DMS153 treated with DMSO at 0.1 percent for 48 hours (cell line): ENCODE results near the gene FPR3.
"Not testable (repeated sequence)": the region's sequence is repeated elsewhere in the genome, so short reads cannot be mapped to it uniquely, and the experiment has no call there.

Experiments
- DNase-seq: peaks from one replicate; lab custom pipeline; 2025; ENCODE audit not compliant: unreplicated experiment; lab: John Stamatoyannopoulos, UW

Gene FPR3

DNA sequence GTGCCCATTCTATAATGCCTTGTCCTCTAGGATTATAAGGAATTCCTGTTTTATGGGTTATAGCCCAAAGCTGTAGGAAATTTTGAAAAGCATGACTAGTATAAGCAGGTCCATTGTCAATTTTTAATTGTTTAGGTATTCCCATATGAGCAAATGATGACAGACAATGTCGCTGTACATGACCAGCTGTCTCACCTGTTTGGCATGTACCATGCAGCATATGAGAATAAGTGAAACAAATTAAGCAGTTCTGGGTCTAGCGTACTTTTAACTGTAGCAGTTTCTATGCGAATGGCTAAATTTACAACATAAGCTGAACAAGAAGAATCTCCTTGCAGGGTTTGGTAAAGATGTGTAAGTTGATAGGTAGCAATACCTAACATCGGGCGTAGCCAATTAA lies 11.6 kb downstream of the FPR3 start:
- DNase-seq: not testable (repeated sequence)

DNA sequence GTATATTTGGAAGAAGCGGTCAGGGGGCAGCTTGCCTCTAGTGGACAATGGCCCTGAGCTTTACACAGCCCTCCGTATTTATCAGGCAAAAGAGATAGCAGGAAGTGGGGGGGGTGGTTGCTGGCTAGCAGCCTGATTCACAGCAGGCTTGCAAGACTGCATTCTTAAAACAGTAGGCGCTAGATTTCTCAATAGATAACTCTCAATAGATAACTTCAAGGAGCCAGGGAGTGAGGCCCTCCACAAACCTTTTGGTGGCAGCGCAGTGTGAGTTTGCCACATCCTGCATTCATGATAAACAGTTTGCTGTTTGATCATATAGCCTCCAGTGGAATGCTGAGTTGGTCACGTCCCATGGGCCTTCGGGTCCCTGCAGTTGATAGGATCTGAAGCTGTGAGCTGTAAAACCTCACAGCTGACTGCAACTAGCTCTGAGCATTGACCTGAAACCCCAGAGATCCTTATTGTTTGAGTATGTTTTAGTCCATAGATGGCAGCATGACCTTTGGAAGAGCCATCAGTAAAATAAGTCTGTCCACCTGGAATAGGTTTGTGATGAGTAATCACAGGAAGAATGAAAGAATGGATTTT lies 12.2 kb downstream of the FPR3 start:
- DNase-seq: no peak

DNA sequence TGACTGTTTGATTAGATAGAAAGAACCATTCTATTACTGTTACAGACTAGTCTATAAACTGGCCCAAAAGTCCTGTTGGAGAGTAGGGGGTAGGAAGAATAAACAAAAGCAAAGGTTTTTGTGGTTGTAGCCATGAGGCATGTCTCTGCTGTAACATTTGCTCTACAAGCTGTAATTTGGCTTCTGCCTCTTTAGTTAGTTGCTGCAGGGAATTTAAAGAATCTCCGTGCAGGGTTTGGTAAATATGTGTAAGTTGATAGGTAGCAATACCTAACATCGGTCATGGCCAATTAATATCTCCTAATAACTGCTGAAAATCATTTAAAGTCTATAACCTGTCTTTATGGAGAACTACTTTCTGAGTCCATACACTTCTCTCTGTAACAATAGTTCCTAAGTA lies 13.0 kb downstream of the FPR3 start:
- no peak for DNase-seq

DNA sequence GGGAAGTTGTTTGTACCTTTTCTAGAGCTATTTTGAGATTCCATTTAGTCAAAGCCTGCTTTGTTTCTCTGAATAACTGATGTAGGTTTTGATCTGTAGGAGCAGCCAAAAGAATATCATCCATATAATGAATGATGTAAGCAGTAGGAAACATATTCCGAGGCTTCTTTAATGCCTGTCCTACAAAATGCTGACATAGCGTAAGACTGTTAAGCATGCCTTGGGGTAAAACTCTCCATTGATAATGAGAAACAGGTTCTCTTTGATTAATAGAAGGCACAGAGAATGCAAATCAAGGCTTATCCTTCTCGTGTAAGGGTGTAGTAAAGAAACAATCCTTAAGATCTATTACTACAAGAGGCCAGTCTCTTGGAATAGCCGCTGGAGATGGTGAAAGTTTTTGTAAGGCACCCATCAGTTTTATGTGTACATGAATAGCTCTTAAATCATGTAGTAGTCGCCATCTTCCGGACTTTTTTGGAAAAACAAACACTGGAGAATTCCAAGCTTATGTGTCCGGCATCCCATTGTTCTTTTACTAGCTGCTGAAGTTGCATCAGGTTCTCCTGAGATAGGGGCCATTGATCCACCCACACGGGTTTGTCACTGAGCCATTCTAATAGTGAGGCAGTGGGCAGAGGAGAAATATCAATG lies 13.5 kb downstream of the FPR3 start:
- DNase-seq: no peak

DNA sequence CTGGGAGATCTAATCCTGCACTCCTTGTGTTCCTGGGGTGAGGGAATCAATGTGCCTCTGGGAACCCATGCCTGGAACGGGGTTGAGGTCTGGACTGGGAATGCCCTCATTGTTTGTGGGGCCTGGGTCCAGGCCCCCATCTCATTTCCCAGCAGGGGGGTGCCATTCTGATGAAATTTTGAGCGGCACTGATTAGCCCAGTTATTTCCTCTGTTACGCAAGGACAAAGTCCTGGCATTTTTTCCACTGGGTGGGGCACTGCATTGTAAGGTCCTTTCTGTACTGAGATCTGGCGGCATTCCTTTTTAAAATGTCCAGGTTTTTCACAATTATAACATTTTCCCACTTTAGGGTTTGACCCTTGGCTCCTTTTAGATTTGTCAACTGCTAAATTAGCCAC lies 14.8 kb downstream of the FPR3 start:
- DNase-seq: no peak

DNA sequence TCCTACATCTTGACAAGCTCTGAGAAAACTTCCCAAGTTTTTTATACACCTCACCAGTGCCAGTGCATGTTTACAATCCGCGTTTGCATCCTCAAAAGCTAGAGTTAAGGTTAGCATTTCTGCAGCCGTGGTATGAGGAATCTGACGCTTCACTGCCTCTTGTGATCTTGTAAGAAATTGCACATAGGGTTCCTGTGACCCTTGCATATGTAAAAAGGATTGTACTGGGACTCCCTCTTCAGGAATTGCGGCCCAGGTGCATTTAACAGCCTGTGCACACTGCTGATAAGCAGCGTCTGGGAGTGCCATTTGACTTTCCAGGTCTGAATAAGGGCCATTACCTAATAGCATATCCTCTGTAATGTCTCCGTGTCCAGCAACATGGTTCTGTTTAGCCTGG lies 15.3 kb downstream of the FPR3 start:
- DNase-seq: no peak

DNA sequence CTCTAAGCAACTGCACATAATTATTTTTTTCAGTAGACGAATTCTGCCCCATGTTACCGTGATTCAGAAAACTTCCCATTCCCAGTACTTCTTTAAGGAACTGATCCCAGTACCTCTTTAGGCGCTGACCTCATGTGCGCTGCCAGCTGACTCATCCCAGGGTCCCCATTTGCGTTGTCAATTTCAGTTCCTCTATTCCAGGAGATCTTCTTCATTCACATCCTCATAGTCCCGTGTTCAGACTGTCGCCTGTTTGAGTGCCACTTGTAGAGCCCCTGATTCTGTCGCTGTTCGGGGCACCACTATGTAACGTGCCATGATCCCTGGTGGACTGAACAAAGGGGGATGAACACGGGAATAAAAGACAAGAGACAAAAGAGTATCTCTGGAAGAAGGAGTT lies 16.4 kb downstream of the FPR3 start:
- no peak for DNase-seq

DNA sequence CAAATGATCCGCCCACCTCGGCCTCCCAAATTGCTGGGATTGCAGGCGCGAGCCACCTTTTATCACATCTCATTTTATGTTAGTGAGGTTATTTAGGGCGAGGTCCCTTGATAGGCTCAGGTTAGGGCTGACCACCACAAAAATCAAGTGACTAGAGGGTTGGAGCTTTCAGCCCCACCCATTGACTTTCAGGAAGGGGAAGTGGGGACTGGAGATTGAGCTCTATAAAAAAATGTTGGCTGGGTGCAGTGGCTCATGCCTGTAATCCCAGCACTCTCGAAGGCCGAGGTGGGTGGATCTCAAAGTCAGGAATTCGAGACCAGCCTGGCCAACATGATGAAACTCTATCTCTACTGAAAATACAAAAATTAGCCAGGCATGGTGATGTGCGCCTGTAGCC lies 20.1 kb downstream of the FPR3 start:
- no peak for DNase-seq

DNA sequence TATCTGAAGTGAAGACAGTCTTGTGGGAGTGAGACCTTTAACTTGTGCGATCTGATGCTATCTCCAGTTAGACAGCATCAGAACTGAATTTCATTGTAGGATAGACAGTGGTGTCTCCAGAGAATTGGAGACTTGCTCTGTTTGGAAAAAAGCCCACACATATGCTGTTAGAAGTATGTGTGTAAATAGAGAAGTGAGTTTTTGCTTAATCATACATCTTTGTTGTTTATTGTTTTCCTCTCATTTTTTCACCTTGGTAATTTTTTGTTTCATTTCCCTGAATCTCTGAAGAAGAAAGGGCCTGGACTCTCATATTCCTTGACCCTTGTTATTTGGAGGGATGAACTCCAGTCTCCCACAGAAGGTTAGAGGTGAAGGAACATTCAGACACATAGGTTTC lies 21.8 kb downstream of the FPR3 start:
- no peak for DNase-seq

DNA sequence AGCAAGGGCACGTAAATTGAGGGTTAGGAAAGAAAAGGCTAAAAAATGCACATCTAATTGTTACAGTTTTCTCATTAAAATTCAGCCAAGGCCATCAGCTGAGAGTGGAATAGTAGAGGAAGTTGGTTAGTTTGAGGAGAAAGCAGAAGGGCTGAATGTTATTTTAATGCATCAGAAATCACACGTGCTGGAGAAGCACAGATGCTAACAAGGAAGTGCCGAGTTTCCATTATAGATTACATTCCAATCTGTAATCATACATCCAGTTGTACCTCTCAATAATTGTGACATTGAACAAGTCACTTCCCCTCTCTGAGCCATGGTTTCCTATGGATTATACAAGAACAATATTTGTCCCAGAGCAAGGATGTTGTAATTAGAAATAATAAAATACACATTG lies 25.1 kb downstream of the FPR3 start:
- no peak for DNase-seq

DNA sequence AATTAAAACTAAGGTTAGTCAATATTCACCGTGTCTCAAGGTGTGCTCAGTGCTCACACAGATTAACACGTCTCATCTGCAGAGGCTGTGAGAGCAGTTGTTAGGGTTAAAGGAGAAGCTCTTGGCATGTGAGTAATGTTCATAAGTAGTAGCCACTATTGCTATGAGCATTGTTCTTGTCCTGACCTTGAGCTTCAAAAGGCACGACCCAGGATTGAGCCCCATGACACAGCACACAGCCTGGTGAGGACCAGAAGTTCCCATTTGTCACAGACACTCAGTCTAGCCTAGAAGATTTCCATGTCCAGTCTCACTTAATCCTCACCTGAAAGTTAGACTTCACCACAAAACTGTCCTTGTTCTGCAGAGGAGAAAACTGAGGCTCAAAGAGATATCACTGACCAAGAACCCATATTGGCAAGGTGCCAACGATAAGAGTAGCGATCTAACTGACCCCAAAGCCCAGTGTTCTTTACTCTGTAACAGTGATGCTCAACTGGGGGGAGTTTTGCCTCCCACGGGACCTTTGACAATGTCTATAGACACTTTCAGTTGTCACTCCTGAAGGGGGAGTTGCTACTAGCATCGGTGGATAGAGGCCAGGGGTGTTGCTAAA lies 26.0 kb downstream of the FPR3 start:
- DNase-seq: no peak

DNA sequence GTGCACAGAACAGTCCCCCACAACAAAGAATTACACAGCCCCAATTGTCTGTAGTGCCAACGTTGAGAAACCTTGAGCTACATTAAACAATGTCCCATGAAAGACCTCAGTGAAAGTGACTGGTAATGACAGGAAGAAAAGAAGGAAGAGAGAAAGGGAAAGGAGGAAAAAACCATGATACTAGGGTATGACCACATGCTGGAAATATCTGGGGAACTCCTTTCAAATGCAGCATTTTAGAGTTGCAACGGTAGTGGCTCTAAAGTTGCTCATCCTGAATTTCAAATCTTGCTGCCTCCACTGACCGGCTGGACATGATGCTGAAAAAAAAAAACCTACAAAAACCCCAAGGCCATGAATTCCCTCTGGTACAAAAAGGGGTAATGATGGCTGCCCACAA lies 26.5 kb downstream of the FPR3 start:
- DNase-seq: no peak

DNA sequence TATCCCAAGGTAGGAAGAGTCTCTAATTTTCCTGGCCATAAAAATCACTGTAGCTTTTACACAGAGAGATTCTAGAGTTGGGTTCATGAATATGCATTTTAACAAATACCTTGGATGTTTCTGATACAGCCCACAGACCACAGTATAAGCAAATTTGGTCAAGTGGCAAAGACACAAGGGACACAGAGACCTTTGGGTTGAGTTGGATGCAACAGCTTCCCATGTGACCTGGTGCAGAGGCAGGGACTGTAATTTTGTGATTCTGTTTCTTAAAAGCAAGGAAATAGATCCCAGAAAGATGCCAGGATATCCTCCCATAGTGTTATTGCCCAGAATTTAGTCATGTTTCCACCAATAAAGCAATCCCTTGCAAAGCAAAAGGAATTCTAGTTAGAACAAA lies 27.0 kb downstream of the FPR3 start:
- DNase-seq: no peak

DNA sequence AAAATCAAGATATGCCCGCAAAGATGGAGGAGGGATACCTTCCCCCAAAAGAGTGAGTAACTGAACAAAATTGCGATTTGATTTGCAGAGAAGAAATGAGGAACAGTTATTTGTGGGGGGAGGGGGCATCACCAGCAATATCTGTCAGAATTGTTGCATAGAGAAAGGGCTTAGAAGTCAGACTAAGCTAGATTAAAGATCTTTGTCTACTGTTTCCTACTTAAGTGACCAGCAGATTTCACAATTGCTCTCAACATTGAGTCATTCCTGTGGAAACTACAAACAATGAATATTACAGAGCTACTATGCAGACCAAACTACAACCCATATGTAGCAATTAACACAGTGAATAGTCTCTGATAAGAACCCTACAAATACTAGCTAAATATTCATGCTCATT lies 27.4 kb downstream of the FPR3 start:
- no peak for DNase-seq

DNA sequence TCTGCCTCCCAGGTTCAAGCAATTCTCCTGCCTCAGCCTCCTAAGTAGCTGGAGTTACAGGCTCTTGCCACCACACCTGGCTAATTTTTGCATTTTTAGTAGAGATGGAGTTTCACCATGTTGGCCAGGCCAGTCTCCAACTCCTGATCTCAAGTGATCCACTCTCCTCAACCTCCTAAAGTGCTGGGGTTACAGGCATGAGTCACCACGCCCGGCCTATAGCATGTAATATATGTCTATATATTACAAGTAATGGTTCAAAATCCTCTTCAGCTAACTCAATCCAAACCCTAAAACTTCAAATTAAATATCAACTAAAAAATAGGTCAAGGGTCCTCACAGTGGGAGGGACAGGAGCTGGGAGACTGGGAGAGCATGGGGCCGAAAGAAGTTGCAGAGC lies 28.0 kb downstream of the FPR3 start:
- no peak for DNase-seq

DNA sequence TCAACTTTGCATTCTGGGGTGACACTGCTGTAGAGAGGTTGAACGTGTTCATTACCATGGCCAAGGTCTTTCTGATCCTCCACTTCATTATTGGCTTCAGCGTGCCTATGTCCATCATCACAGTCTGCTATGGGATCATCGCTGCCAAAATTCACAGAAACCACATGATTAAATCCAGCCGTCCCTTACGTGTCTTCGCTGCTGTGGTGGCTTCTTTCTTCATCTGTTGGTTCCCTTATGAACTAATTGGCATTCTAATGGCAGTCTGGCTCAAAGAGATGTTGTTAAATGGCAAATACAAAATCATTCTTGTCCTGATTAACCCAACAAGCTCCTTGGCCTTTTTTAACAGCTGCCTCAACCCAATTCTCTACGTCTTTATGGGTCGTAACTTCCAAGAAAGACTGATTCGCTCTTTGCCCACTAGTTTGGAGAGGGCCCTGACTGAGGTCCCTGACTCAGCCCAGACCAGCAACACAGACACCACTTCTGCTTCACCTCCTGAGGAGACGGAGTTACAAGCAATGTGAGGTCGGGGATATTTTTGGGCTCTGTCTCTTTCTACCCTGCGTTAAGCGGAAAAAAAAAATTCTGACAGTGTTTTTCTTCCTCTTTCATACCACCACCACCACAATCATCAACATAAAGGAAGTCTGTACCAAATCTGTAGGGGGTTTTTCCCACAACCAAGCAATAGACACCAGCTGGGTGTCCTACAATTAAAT lies 29.5 kb downstream of the FPR3 start:
- DNase-seq: no peak

DNA sequence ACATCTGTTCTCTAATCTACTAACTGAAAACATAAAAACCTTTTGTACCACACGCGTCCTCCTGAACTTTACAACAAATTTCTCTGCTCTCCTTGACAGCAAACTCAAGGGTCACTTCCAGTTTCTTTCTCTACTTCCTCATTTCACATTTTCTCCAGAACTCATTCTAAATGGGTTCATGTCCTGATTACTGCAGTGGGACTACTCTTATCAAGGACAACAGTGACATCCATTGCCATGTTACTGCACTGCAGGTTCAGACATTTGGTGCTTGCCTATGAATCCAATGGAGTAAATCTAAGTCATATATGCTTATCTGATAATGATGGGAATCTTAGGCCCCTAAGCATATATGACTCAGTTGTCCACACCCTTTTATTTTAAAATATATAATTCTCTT lies 35.3 kb downstream of the FPR3 start:
- no peak for DNase-seq

DNA sequence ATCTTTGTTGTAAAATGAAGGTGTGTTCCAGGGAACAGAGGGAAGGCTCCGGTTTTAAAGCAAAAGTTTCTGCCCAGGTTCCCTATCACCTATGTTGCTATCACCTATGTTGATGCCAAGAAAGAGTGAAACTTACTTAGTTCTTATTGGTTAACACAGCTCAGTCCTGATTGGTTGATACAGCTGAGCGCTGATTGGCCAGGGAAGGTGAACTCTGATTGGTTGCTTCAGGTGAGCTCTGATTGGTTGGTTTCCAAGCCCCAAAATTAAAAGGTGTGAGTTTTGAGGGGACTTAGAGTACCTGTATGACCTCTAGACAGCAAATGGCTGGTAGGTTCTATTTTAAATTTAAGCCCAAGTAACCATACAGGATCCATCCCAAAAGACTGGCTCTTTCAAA lies 42.2 kb downstream of the FPR3 start:
- no peak for DNase-seq

DNA sequence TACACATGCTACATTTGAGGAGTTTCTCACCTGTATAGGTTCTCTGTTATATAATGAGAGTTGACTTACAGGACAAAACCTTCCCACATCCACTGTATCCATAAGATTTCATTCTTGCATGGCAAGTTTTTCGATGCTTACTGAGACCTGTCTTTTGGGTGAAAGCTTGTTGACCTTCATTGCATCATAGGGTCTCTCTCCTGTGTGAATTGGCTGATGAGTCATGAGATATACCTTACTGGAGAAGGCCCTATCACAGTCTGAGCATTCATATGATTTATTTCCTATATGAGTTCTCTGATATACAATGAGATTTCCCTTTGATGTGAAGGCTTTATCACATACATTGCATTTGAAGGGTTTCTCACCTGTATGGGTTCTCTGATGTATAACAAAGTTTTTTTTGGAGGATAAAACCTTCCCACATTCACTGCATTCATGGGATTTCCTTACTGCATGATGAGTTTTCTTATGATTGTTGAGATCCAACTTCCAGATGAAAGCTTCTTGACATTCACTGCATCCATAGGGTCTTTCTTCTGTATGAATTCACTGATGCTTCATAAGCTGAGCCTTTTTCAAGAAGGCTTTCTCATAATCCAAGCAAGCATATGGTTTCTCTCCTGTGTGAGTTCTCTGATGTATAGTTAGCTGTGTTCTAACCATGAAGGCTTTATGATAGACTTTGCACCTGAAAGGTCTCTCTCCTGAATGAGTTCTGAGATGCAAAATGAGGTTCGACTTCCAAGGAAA lies 67.1 kb downstream of the FPR3 start:
- DNase-seq: no peak

DNA sequence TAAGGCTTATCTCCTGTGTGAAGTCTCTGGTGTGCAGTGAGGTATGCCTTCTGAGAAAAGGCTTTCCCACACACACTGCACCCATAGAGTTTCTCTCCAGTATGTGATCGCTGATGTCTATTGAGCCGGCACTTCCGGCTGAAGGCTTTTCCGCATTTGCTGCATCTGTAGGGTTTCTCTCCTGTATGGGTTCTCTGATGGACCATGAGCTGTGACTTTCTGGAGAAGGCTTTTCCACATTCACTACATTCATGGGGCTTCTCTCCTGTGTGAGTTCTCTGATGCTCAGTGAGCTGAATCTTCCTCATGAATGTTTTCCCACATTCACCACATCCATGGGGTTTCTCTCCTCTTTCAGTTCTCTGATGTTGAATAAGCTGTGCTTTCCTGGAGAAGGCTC lies 78.1 kb downstream of the FPR3 start:
- DNase-seq: no peak
